ENCODE data around the gene RENBP. TPM values are rescaled to one million over a fixed set of nuclear protein-coding genes. Genes with fewer than 3 reads are reported as not detected.
A peak's percentile ranks its signal among the peaks of the same experiment; 100 is the strongest.

The RENBP gene
- polyA plus RNA-seq, 1 of the 3 experiments (the other 2 are of a cell fraction) = 0.90 TPM

GRCh38 chrX:153902385-153902784, 42.1 kb downstream of the RENBP start:
- peaks cover 0 to 33% of the 10 kb centered on the region in 2 experiments; a peak in 1 of 4 replicates for H3K4me1 ChIP-seq (ENCODE audit: control insufficient read depth in 1 of 2, insufficient read depth in 2 of 2, low read depth in 1 of 2, low read length in 1 of 2)
- 18% methylated on average over 4 of the region's 10 CpGs for WGBS (ENCODE audit: low lambda C conversion rate)
- CTCF ChIA-PET = interaction anchor here (1.0 to 1.6 kb wide), 2 partner anchors 9 to 83 kb away, joined by 3 read pairs; no protein-coding TSS in a partner anchor
- no peaks in the 10 kb centered on the region for H3K9me3 ChIP-seq
- H4K20me1 ChIP-seq (ENCODE audit: insufficient read depth) = no peaks in the 10 kb centered on the region
- H3K79me2 ChIP-seq (ENCODE audit: insufficient read depth) = no peaks in the 10 kb centered on the region
- H3K4me3 ChIP-seq (ENCODE audit: low read depth in 2 of 2, low read length in 1 of 2) = no peak overlapping the region
- H3K27ac ChIP-seq (ENCODE audit: low read depth in 2 of 2, low read length in 1 of 2) = peak overlapping the region in 1 of 2 experiments; percentile 0; a peak in 2 of 4 replicates
- H3F3A ChIP-seq (replicated peaks; ENCODE audit: insufficient read depth) = no peaks in the 10 kb centered on the region
- POLR2A ChIA-PET = no interaction called here
- H3K9me2 ChIP-seq = no peaks in the 10 kb centered on the region
- DNase-seq = peak; percentile 59
- H3K27me3 ChIP-seq (ENCODE audit: insufficient read depth) = peaks cover 32% of the 10 kb centered on the region
- no peak overlapping the region for H3K9ac ChIP-seq
- no peaks in the 10 kb centered on the region for H3K36me3 ChIP-seq (replicated peaks in 1 of 2; ENCODE audit: control insufficient read depth in 1 of 2, insufficient read depth in 2 of 2, low read length in 1 of 2)
- no peak overlapping the region for H2AFZ ChIP-seq (ENCODE audit: low read depth)
- no peak overlapping the region for H3K4me2 ChIP-seq
- TF ChIP-seq SMC3 (IDR thresholded peaks at IDR 0.05; ENCODE audit: low read depth, low read length) = no peak

GRCh38 chrX:153901753-153902140, 42.7 kb downstream of the RENBP start:
- H3K79me2 ChIP-seq (ENCODE audit: insufficient read depth) = no peaks in the 10 kb centered on the region
- no peaks in the 10 kb centered on the region for H4K20me1 ChIP-seq (ENCODE audit: insufficient read depth)
- peak; percentile 27 for DNase-seq
- no peak overlapping the region for H3K4me2 ChIP-seq
- POLR2A ChIA-PET = no interaction called here
- H3K4me1 ChIP-seq (ENCODE audit: control insufficient read depth in 1 of 2, insufficient read depth in 2 of 2, low read depth in 1 of 2, low read length in 1 of 2) = peaks cover 0 to 33% of the 10 kb centered on the region in 2 experiments; a peak in 1 of 4 replicates
- no peaks in the 10 kb centered on the region for H3K9me2 ChIP-seq
- no peaks in the 10 kb centered on the region for H3K9me3 ChIP-seq
- H3K36me3 ChIP-seq (replicated peaks in 1 of 2; ENCODE audit: control insufficient read depth in 1 of 2, insufficient read depth in 2 of 2, low read length in 1 of 2) = no peaks in the 10 kb centered on the region
- H3K9ac ChIP-seq = no peak overlapping the region
- H3K27me3 ChIP-seq (ENCODE audit: insufficient read depth) = peaks cover 25% of the 10 kb centered on the region
- peak overlapping the region in 1 of 2 experiments; percentile 0; a peak in 2 of 4 replicates for H3K27ac ChIP-seq (ENCODE audit: low read depth in 2 of 2, low read length in 1 of 2)
- no peak overlapping the region for H2AFZ ChIP-seq (ENCODE audit: low read depth)
- CTCF ChIA-PET = interaction anchor here (1.0 to 2.0 kb wide), 3 partner anchors 9 to 82 kb away, joined by 3 to 8 read pairs (median 3); no protein-coding TSS in a partner anchor
- H3F3A ChIP-seq (replicated peaks; ENCODE audit: insufficient read depth) = no peaks in the 10 kb centered on the region
- 36% methylated on average over 8 of the region's 8 CpGs for WGBS (ENCODE audit: low lambda C conversion rate)
- TF ChIP-seq TAF1 (IDR thresholded peaks at IDR 0.05; ENCODE audit: borderline replicate concordance, low read depth, low read length) = no peak
- TF ChIP-seq EP300 (IDR thresholded peaks at IDR 0.05; ENCODE audit: borderline replicate concordance in 1 of 2, low read depth in 1 of 2, low read length in 1 of 2) = no peak
- no peak for TF ChIP-seq ELF1 (IDR thresholded peaks at IDR 0.05)
- no peak for TF ChIP-seq TEAD4 (IDR thresholded peaks at IDR 0.05; ENCODE audit: borderline replicate concordance, insufficient read depth)
- TF ChIP-seq GATA2 (CRISPR knock-in tag; IDR thresholded peaks at IDR 0.05) = no peak
- no peak for TF ChIP-seq USF2 (IDR thresholded peaks at IDR 0.05; ENCODE audit: borderline replicate concordance, low read depth, low read length)
- no peak for TF ChIP-seq FOXJ3 (CRISPR knock-in tag; IDR thresholded peaks at IDR 0.05)
- TF ChIP-seq FOXM1 (IDR thresholded peaks at IDR 0.05; ENCODE audit: low read depth) = no peak
- no peak for TF ChIP-seq TCF12 (IDR thresholded peaks at IDR 0.05)
- TF ChIP-seq ZBTB33 (IDR thresholded peaks at IDR 0.05; ENCODE audit: borderline replicate concordance, low read depth) = no peak
- TF ChIP-seq YY1 (IDR thresholded peaks at IDR 0.05; ENCODE audit: low read depth) = no peak
- TF ChIP-seq USF1 (IDR thresholded peaks at IDR 0.05; ENCODE audit: borderline replicate concordance, low read depth) = no peak
- TF ChIP-seq SIN3A (IDR thresholded peaks at IDR 0.05; ENCODE audit: borderline replicate concordance, low read depth, low read length) = no peak
- TF ChIP-seq CHD2 (IDR thresholded peaks at IDR 0.05; ENCODE audit: low read length, partially characterized antibody) = no peak
- TF ChIP-seq JUND (IDR thresholded peaks at IDR 0.05) = no peak
- TF ChIP-seq REST (IDR thresholded peaks at IDR 0.05; ENCODE audit: low read depth, low read length) = no peak
- TF ChIP-seq RFX5 (IDR thresholded peaks at IDR 0.05; ENCODE audit: low read length) = no peak
- TF ChIP-seq PBX3 (IDR thresholded peaks at IDR 0.05) = no peak
- TF ChIP-seq MXI1 (IDR thresholded peaks at IDR 0.05; ENCODE audit: low read depth, low read length) = no peak
- TF ChIP-seq MEF2A (IDR thresholded peaks at IDR 0.05; ENCODE audit: borderline replicate concordance, low read depth) = no peak
- H3K4me3 ChIP-seq (ENCODE audit: low read depth in 2 of 2, low read length in 1 of 2) = no peak overlapping the region

All from SK-N-SH (cell line).